Cardiac fibroblast (primary cell): ENCODE results near the gene CWC25.
"Not testable (repeated sequence)": the region's sequence is repeated elsewhere in the genome, so short reads cannot be mapped to it uniquely, and the experiment has no call there.

Source experiments
- DNase-seq, 2 donors: peaks; one replicate each; pipeline versions ENCODE4 v3.0.0 to v3.0.0-alpha.2; 2010; ENCODE audit warnings: low read depth in 2 of 2
- H3K4me3 ChIP-seq, 2 donors: replicated peaks in 1 of 2; 1 replicate in 1 of 2; 2 replicates in 1 of 2; pipeline ENCODE4 v1.5.1; 2011; ENCODE audit warnings: low read depth in 2 of 2, low read length in 2 of 2, mild to moderate bottlenecking in 2 of 2, moderate library complexity in 1 of 2
- TF ChIP-seq, protein P1 (sequence below): IDR thresholded peaks from one replicate; pipeline ENCODE4 v1.5.1; 2011; ENCODE audit warnings: low read depth, mild to moderate bottlenecking, low read length, inconsistent platforms

CWC25 gene

DNA sequence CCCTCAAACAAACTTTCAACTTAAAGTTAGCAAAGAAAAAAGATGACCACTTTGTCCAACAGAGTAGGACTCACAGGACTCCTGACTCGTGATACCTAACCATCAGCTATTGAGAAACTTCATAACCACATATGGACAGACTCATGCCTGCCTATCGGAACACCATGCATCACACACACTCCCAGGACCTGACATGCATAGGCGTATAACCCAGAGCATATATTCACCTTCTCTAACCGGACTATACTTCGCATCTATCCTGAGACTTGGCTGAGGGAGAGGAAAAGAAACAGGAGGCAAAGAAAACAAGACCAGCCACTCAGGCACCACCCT, 28.0 kb downstream of the CWC25 start:
- peak overlapping the region in 1 of 2 donors; percentile 16 for H3K4me3 ChIP-seq
- peak in 1 of 2 donors; percentile 51 for DNase-seq
- TF ChIP-seq, protein P1, sequence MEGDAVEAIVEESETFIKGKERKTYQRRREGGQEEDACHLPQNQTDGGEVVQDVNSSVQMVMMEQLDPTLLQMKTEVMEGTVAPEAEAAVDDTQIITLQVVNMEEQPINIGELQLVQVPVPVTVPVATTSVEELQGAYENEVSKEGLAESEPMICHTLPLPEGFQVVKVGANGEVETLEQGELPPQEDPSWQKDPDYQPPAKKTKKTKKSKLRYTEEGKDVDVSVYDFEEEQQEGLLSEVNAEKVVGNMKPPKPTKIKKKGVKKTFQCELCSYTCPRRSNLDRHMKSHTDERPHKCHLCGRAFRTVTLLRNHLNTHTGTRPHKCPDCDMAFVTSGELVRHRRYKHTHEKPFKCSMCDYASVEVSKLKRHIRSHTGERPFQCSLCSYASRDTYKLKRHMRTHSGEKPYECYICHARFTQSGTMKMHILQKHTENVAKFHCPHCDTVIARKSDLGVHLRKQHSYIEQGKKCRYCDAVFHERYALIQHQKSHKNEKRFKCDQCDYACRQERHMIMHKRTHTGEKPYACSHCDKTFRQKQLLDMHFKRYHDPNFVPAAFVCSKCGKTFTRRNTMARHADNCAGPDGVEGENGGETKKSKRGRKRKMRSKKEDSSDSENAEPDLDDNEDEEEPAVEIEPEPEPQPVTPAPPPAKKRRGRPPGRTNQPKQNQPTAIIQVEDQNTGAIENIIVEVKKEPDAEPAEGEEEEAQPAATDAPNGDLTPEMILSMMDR: no peak

DNA sequence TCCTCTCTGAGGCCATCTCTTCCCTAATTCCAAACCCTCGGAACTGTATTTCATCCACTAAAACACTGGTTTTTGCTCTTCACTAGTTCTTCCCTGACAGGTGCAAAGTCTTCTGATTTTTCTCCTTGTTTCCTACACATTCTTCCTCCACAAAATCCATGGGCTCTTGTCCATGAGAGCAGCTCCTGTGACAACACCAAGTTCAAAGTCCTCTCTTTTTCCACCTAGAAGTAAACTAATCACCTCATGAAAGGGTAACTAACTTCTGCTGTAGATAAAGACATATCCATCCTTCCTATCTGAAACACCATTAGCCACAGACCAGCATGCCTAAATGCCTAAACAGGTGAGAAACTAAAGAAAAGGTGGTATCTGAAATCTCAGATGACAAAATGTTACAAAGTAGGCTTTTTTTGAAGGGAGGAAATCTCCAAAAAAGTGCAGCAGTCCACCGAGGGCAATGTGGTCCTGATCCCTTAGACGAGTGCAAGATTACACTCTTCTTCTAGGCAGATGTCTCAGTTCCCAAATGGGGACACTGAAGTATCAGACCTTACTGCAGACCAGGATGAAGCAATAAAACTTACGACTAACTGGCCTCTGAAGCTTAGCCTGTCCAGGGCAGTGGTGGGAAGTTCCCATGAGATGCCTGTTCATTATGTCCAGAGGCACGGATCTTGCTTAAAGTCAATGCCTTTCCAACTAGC, 28.5 kb downstream of the CWC25 start:
- TF ChIP-seq, protein P1: no peak
- DNase-seq: no peak
- no peak overlapping the region for H3K4me3 ChIP-seq

DNA sequence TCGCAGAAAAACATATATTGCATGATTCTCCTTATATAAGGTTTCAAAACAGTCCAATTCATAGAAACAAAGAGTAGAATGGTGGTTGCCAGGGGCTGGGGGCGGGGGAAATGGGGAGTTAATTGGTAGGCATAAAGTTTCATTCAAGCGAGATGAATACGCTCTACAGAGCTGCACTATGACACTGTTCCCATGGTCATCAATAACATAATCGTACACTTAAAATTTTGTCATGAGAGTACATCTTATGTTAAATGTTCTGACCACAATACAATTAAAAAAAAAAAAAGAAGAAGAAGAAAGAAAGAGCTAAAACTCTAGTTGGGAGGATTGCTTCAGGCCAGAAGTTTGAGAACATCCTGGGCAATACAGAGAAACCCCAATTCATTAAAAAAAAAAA, 30.9 kb downstream of the CWC25 start:
- H3K4me3 ChIP-seq: no peak overlapping the region
- TF ChIP-seq, protein P1: no peak
- no peak for DNase-seq

DNA sequence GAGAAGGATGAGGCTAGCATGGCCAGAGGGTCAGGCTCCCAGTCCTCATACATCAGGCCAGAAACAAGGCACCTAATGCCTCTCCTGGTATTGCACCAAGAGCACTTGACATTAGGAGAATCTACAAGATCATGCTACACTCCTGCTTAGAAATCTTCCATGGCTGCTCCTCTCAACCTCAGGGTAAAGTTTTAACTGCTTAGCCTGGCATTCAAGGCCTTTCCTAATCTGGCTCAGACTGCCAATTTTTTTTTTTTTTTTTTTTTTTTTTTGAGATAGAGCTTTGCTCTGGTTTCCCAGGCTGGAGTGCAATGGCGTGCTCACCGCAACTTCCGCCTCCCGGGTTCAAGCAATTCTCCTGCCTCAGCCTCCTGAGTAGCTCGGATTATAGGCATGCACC, 34.0 kb downstream of the CWC25 start:
- TF ChIP-seq, protein P1: no peak
- H3K4me3 ChIP-seq: no peak overlapping the region
- no peak for DNase-seq

DNA sequence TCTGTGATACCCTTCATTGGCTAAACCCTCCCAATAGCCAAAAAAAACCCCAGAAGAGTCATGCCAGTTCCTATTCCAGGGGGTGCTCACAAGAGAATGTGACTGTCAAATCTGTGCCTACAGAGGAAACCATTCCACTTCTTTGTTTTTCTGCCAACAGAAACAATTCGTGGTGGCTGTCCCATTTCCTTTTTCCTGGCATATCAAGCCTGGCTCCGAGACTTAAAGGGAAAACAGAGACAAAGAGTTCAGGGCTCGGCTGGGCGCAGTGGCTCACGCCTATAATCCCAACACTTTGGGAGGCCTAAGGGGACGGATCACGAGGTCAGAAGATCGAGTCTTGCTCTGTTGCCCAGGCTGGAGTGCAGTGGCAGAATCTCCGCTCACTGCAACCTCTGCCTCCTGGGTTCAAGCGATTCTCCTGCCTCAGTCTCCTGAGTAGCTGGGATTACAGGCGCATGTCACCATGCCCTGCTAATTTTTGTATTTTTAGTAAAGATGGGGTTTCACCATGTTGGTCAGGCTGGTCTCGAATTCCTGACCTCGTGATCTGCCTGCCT, 34.9 kb downstream of the CWC25 start:
- not testable (repeated sequence) for DNase-seq, H3K4me3 ChIP-seq

DNA sequence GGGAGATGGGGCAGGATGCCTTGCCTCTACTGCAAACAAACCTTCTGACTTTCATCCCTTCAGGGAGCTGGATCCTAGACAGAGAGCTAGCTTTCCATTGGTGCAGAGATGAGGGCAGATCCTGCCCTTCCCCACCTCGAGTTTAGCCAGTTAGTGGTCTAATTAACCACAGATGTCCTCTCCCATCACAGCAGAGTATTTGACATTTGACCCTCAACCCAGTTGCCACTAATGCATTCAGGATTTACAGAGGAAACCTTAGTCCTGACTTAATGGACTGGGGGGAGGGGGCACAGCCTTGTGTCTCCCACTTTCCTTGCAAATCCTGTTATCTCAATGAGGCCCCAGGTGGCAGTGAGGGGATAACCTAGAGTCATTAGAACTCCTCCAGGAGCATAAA, 35.9 kb downstream of the CWC25 start:
- DNase-seq: peak in 1 of 2 donors; percentile 8
- H3K4me3 ChIP-seq: no peak overlapping the region
- TF ChIP-seq, protein P1: no peak

DNA sequence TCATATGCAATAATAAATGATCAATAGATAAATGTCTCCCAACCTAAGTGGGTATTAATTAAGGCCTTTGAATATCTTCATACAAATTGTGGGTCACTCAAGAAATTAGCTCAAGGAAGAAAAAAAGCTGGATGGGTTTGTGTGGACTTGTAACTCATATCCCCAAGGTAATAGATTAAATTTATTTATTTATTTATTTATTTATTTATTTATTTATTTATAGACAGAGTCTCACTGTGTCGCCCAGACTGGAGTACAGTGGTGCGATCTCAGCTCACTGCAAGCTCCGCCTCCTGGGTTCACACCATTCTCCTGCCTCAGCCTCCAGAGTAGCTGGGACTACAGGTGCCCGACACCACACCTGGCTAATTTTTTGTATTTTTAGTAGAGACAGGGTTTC, 37.1 kb downstream of the CWC25 start:
- DNase-seq, H3K4me3 ChIP-seq: not testable (repeated sequence)

DNA sequence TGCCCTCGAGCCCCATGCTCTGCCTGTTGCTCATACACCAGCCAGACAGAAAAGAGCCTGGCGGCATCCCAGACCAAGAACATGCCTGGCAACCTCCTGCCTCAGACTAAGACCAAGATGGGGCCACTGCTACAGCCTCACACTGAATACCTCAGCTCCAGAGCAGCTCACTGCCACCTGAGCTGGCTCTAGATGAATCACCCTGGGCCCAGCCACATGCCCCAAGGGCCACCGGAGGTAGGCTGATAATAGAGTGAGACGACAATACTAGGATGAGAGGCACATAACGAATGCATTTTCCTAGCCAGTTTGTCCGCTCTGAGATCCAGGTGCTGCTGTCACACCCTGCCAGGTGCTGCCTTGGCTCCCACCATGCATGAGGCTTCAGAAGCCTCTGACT, 38.7 kb downstream of the CWC25 start:
- DNase-seq: no peak
- TF ChIP-seq, protein P1: no peak
- H3K4me3 ChIP-seq: no peak overlapping the region
